H1 (cell line): ENCODE measurements around the gene TSC22D3.

Source experiments
- BRCA1 ChIP-seq: IDR thresholded peaks from 2 replicates; pipeline ENCODE4 v1.6.1; 2012; ENCODE audit warnings: low read depth, low read length, improper control_type of control experiment
- CEBPB ChIP-seq: IDR thresholded peaks from 2 replicates; pipeline ENCODE4 v1.6.1; 2012; ENCODE audit warnings: low read depth, low read length
- CHD1 ChIP-seq: IDR thresholded peaks from 2 replicates; pipeline ENCODE4 v1.6.1; 2012; ENCODE audit warnings: low read depth, low read length, improper control_type of control experiment
- EP300 ChIP-seq, 2 experiments: IDR thresholded peaks; 1 replicate in 1 of 2; 2 replicates in 1 of 2; pipeline ENCODE4 v1.6.1; 2011 to 2012; ENCODE audit warnings: low read depth in 2 of 2, low read length in 2 of 2, mild to moderate bottlenecking in 2 of 2, borderline replicate concordance in 1 of 2, inconsistent platforms in 1 of 2, moderate library complexity in 1 of 2
- EZH2 ChIP-seq: fragments of 200-600 bp; sonication (generic); IDR thresholded peaks from 2 replicates; pipeline ENCODE4 v1.7.1; 2012; ENCODE audit warnings: low read depth, mild to moderate bottlenecking, moderate library complexity, low read length, inconsistent platforms; ENCODE audit not compliant: severe bottlenecking
- POLR2A ChIP-seq, 2 experiments: IDR thresholded peaks; 1 replicate in 1 of 2; 2 replicates in 1 of 2; pipeline ENCODE4 v1.6.1; 2011; ENCODE audit warnings: low read depth in 2 of 2, low read length in 2 of 2, mild to moderate bottlenecking in 2 of 2; ENCODE audit errors: control extremely low read depth in 1 of 2
- POLR2AphosphoS5 ChIP-seq: IDR thresholded peaks from 2 replicates; pipeline ENCODE4 v1.6.1; 2011; ENCODE audit warnings: low read depth, low read length
- POU5F1 ChIP-seq: IDR thresholded peaks from 2 replicates; pipeline ENCODE4 v1.6.1; 2011; ENCODE audit warnings: low read depth, mild to moderate bottlenecking, low read length, moderate library complexity
- RAD21 ChIP-seq, 2 experiments: IDR thresholded peaks in 1 of 2; conservative IDR thresholded peaks in 1 of 2; 2 replicates each; pipeline ENCODE4 v1.6.1; 2011; ENCODE audit warnings: low read depth in 2 of 2, low read length in 2 of 2, improper control_type of control experiment in 1 of 2, inconsistent platforms in 1 of 2, mild to moderate bottlenecking in 1 of 2, moderate library complexity in 1 of 2
- RFX5 ChIP-seq: IDR thresholded peaks from 2 replicates; pipeline ENCODE4 v1.6.1; 2011; ENCODE audit warnings: low read depth, low read length, improper control_type of control experiment, borderline replicate concordance
- TF ChIP-seq, protein P1 (sequence below): IDR thresholded peaks from 2 replicates; pipeline ENCODE4 v1.6.1; 2011; ENCODE audit warnings: low read length, improper control_type of control experiment
- TF ChIP-seq, protein P2 (sequence below), 3 experiments: IDR thresholded peaks; 1 replicate in 2 of 3; 2 replicates in 1 of 3; pipeline versions ENCODE4 v1.5.1 to v1.6.1; 2011; ENCODE audit warnings: low read length in 3 of 3, mild to moderate bottlenecking in 3 of 3, inconsistent platforms in 2 of 3, low read depth in 1 of 3, moderate library complexity in 1 of 3; ENCODE audit not compliant: insufficient read depth in 1 of 3; ENCODE audit errors: control extremely low read depth in 1 of 3
- TF ChIP-seq, protein P3 (sequence below): IDR thresholded peaks from 2 replicates; pipeline ENCODE4 v1.6.1; 2012; ENCODE audit warnings: inconsistent platforms
- TF ChIP-seq, protein P4 (sequence below): IDR thresholded peaks from 2 replicates; pipeline ENCODE4 v1.6.1; 2011; ENCODE audit warnings: low read depth, mild to moderate bottlenecking, low read length; ENCODE audit not compliant: insufficient read depth

DNA sequence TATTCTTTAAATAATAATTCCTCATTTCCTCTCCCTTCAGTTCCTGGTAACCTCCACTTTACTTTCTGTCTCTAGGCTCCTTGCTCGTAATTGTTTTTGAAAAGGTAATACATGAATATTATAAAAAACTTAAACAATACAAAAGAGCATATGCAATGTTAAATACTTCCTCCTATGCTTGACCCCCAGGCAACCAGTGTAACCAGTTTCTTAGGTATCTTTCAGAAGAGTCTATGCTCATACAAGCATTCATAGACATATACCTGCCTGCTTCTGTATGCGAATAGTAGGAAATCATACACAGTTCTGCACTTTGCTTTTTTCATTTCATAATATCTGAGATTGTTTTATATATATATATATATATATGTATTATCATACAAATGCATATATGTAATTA is 47.5 kb upstream of the TSC22D3 start:
- TF ChIP-seq, protein P1, sequence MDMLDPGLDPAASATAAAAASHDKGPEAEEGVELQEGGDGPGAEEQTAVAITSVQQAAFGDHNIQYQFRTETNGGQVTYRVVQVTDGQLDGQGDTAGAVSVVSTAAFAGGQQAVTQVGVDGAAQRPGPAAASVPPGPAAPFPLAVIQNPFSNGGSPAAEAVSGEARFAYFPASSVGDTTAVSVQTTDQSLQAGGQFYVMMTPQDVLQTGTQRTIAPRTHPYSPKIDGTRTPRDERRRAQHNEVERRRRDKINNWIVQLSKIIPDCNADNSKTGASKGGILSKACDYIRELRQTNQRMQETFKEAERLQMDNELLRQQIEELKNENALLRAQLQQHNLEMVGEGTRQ: no peak
- TF ChIP-seq, protein P2, sequence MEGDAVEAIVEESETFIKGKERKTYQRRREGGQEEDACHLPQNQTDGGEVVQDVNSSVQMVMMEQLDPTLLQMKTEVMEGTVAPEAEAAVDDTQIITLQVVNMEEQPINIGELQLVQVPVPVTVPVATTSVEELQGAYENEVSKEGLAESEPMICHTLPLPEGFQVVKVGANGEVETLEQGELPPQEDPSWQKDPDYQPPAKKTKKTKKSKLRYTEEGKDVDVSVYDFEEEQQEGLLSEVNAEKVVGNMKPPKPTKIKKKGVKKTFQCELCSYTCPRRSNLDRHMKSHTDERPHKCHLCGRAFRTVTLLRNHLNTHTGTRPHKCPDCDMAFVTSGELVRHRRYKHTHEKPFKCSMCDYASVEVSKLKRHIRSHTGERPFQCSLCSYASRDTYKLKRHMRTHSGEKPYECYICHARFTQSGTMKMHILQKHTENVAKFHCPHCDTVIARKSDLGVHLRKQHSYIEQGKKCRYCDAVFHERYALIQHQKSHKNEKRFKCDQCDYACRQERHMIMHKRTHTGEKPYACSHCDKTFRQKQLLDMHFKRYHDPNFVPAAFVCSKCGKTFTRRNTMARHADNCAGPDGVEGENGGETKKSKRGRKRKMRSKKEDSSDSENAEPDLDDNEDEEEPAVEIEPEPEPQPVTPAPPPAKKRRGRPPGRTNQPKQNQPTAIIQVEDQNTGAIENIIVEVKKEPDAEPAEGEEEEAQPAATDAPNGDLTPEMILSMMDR (IDR thresholded peaks at IDR 0.05; ENCODE audit: control extremely low read depth in 1 of 3, insufficient read depth in 1 of 3, low read depth in 1 of 3, low read length in 3 of 3): no peak
- TF ChIP-seq POLR2A (IDR thresholded peaks at IDR 0.05; ENCODE audit: control extremely low read depth in 1 of 2, low read depth in 2 of 2, low read length in 2 of 2) (no peak), CEBPB (no peak), RFX5 (no peak), EZH2 (no peak), BRCA1 (no peak), POU5F1 (no peak), CHD1 (no peak), POLR2AphosphoS5 (no peak), EP300 (IDR thresholded peaks at IDR 0.05; ENCODE audit: borderline replicate concordance in 1 of 2, low read depth in 2 of 2, low read length in 2 of 2) (no peak), RAD21 (IDR thresholded peaks at IDR 0.05 in 1 of 2, conservative IDR thresholded peaks at IDR 0.05 in 1 of 2; ENCODE audit: low read depth in 2 of 2, low read length in 2 of 2) (no peak)
- TF ChIP-seq, protein P3, sequence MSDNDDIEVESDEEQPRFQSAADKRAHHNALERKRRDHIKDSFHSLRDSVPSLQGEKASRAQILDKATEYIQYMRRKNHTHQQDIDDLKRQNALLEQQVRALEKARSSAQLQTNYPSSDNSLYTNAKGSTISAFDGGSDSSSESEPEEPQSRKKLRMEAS: no peak
- TF ChIP-seq, protein P4, sequence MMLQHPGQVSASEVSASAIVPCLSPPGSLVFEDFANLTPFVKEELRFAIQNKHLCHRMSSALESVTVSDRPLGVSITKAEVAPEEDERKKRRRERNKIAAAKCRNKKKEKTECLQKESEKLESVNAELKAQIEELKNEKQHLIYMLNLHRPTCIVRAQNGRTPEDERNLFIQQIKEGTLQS: no peak
